ENCODE data around the gene HOXD3. TPM values are rescaled to one million over a fixed set of nuclear protein-coding genes. Genes with fewer than 3 reads are reported as not detected.

Gene HOXD3
- polyA plus RNA-seq, 1 donor (not counting 4 experiments of a cell fraction or from before 2014, with no cell fraction given), result not detected

GRCh38 chr2:176164611-176165369 lies 7.7 kb downstream of the HOXD3 start:
- Histone ChIP-seq H3K4me3 (ENCODE audit: control insufficient read depth in 2 of 3, extremely low read depth in 1 of 3, insufficient read depth in 2 of 3, low read depth in 1 of 3, low read length in 3 of 3) (no peak overlapping the region), H3K36me3 (ENCODE audit: control insufficient read depth in 2 of 2, extremely low read depth in 1 of 2, insufficient read depth in 2 of 2, low read length in 2 of 2) (no peaks in the 10 kb centered on the region), H3K4me2 (ENCODE audit: control insufficient read depth, extremely low read depth, insufficient read depth, low read depth, low read length) (no peak overlapping the region), H2AFZ (ENCODE audit: control insufficient read depth, low read length) (no peak overlapping the region), H3K9ac (ENCODE audit: control insufficient read depth, extremely low read depth, insufficient read depth, low read length) (no peak overlapping the region), H3K27ac (ENCODE audit: control insufficient read depth, insufficient read depth, low read length) (no peak overlapping the region), H3K27me3 (ENCODE audit: control insufficient read depth, extremely low read depth, insufficient read depth, low read length) (peaks cover 76% of the 10 kb centered on the region), H3K79me2 (ENCODE audit: control insufficient read depth, insufficient read depth, low read length) (no peaks in the 10 kb centered on the region), H3K9me1 (ENCODE audit: control insufficient read depth, extremely low read depth, insufficient read depth, low read length) (no peaks in the 10 kb centered on the region), H3K4me1 (ENCODE audit: control insufficient read depth, extremely low read depth, insufficient read depth, low read length) (no peaks in the 10 kb centered on the region), H3K9me3 (ENCODE audit: control insufficient read depth, low read depth, low read length) (peaks cover 2% of the 10 kb centered on the region), H4K20me1 (ENCODE audit: control insufficient read depth, extremely low read depth, insufficient read depth, low read length) (no peaks in the 10 kb centered on the region)
- no peak for FAIRE-seq
- TF ChIP-seq EZH2 (IDR thresholded peaks at IDR 0.05; ENCODE audit: low read length) (peak; percentile 33), CTCF (optimal IDR thresholded peaks at IDR 0.05 in 1 of 3, IDR thresholded peaks at IDR 0.05 in 1 of 3, conservative IDR thresholded peaks at IDR 0.05 in 1 of 3; ENCODE audit: extremely low read depth in 1 of 3, insufficient read depth in 2 of 3, low read length in 3 of 3) (no peak)
- no peak for DNase-seq (ENCODE audit: low read depth, low spot score)
- dilution Hi-C loops (cut with MboI; ENCODE audit: extremely low pct_ligation_motif_present, low sequenced_read_pairs), result loop anchor here (25.0 kb wide), 1 partner anchor 473 kb away; no protein-coding TSS in a partner anchor

DNA sequence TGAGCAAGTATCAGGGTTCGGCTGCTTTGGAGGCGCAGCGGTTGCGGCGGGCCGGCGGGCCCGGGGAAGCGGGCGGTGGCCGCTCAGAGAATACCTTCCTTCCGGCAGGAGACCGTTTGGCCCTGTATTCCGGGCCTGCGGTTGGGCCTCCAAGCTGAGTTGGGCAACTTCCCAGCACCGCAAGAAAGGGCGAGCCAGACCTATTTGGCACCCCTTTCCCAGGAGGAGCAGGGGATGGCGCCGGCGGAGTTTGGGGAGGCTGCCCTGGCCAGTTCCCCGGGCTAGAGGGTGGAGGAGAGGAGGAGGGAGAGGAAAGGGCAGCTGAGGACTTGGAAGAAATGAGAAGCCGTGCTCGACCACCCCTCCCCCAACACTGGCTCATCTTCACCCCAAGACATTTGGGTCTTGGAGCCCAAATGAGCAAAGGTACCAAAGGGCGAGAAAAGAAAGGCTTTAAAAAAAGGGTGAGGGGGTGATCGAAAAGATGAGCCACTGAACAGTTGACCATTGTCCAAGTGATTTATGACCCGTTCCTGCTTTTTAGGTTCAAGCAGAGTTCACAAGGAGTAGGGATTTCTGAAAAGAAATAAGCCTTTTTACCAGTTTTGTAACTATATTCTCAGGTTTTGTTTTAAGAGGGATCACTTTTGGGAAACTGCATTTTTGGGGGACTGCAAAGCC lies 8.4 kb downstream of the HOXD3 start:
- Histone ChIP-seq H3K27me3 (ENCODE audit: control insufficient read depth, extremely low read depth, insufficient read depth, low read length) (peaks cover 74% of the 10 kb centered on the region), H3K36me3 (ENCODE audit: control insufficient read depth in 2 of 2, extremely low read depth in 1 of 2, insufficient read depth in 2 of 2, low read length in 2 of 2) (no peaks in the 10 kb centered on the region), H4K20me1 (ENCODE audit: control insufficient read depth, extremely low read depth, insufficient read depth, low read length) (no peaks in the 10 kb centered on the region), H3K4me2 (ENCODE audit: control insufficient read depth, extremely low read depth, insufficient read depth, low read depth, low read length) (no peak overlapping the region), H3K79me2 (ENCODE audit: control insufficient read depth, insufficient read depth, low read length) (no peaks in the 10 kb centered on the region), H3K4me3 (ENCODE audit: control insufficient read depth in 2 of 3, extremely low read depth in 1 of 3, insufficient read depth in 2 of 3, low read depth in 1 of 3, low read length in 3 of 3) (no peak overlapping the region), H3K9me1 (ENCODE audit: control insufficient read depth, extremely low read depth, insufficient read depth, low read length) (no peaks in the 10 kb centered on the region), H3K9ac (ENCODE audit: control insufficient read depth, extremely low read depth, insufficient read depth, low read length) (no peak overlapping the region), H3K9me3 (ENCODE audit: control insufficient read depth, low read depth, low read length) (peaks cover 2% of the 10 kb centered on the region), H3K27ac (ENCODE audit: control insufficient read depth, insufficient read depth, low read length) (no peak overlapping the region), H2AFZ (ENCODE audit: control insufficient read depth, low read length) (no peak overlapping the region), H3K4me1 (ENCODE audit: control insufficient read depth, extremely low read depth, insufficient read depth, low read length) (no peaks in the 10 kb centered on the region)
- dilution Hi-C loops (cut with MboI; ENCODE audit: extremely low pct_ligation_motif_present, low sequenced_read_pairs), result loop anchor here (25.0 kb wide), 1 partner anchor 472 kb away; no protein-coding TSS in a partner anchor
- FAIRE-seq, result no peak
- TF ChIP-seq EZH2 (IDR thresholded peaks at IDR 0.05; ENCODE audit: low read length) (no peak), CTCF (optimal IDR thresholded peaks at IDR 0.05 in 1 of 3, IDR thresholded peaks at IDR 0.05 in 1 of 3, conservative IDR thresholded peaks at IDR 0.05 in 1 of 3; ENCODE audit: extremely low read depth in 1 of 3, insufficient read depth in 2 of 3, low read length in 3 of 3) (no peak)
- no peak for DNase-seq (ENCODE audit: low read depth, low spot score)

Measured in keratinocyte (primary cell).